ENCODE measurements around the gene CCDC93.

The CCDC93 gene

GRCh38 chr2:117985092-117985491 lies 28.8 kb downstream of the CCDC93 start:
- no peak for DNase-seq

- DNase-seq = no peak
Measured at GRCh38 chr2:117984208-117984607, 29.7 kb downstream of the CCDC93 start.

GRCh38 chr2:117983040-117983439 lies 30.8 kb downstream of the CCDC93 start:
- DNase-seq = peak; percentile 16

DNA sequence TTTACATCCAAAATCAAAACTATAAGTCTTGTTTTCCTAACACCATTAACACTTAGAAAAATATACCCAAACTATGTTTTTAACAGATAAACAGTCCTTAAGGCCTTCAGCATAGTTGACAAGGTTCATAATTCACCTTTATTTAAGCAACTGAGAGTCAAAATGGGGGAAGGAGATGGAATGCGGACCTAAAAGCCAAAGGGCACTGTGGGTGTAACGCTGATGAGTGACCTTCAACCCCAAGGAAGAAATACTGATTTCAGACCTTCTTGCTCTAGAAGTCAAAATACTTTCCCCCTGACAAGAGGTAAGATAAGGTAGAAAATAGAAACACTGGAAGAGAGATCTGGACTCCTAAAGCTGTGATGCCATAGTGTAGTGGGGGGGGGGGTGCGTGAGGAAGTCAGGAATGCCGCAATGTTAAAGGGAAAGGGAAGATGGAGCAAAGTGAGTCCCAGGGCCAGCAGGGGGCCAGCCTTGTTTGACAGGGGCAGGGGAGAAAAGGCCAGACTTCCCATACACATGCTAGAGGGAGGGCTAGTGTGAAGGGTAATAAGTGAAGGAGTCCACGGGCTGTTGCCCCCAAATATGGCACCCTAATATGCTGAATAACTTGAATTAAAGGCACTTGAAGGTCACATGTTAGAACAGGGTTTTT lies 31.4 kb downstream of the CCDC93 start:
- no peak for DNase-seq

GRCh38 chr2:117981810-117982209 lies 32.1 kb downstream of the CCDC93 start:
- DNase-seq = no peak

DNA sequence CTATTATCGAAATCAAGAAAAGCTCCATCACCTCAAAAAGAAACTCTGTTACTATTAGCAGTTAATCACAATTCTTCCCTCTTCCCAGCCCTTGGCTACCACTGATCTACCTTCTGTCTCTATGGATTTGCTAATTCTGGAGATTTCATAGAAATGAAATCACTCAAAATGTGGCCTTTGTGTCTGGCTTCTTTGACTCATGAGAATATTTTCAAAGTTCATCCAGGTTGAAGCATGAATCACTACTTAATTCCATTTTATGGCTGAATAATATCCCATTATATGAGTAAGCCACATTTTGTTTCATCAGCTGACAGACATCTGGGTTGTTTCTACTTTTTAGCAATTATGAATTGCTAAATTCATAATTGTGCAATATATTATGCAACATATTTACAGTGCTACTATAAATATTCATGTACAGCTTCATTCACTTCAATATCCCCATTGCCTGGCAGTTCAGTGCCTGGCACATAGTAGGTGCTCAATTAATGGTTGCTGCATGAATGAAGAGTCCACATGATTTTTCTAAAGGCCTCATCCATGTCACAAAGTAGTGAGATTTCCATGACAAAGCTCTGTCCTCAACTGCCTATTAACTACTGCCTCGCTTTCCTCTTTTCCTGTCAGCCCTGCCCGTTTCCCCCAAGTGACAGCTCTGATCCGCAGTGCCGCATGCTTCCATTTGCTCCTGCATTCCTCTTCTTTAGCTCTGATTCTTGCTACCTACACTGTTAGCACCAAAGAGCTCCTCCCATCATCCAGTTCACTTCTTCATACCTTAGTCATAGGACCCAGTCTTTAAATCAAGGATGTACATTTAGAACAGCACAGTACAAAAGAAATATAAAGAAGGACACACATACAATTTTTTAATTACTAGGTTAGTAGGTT lies 32.8 kb downstream of the CCDC93 start:
- peak; percentile 23 for DNase-seq

DNA sequence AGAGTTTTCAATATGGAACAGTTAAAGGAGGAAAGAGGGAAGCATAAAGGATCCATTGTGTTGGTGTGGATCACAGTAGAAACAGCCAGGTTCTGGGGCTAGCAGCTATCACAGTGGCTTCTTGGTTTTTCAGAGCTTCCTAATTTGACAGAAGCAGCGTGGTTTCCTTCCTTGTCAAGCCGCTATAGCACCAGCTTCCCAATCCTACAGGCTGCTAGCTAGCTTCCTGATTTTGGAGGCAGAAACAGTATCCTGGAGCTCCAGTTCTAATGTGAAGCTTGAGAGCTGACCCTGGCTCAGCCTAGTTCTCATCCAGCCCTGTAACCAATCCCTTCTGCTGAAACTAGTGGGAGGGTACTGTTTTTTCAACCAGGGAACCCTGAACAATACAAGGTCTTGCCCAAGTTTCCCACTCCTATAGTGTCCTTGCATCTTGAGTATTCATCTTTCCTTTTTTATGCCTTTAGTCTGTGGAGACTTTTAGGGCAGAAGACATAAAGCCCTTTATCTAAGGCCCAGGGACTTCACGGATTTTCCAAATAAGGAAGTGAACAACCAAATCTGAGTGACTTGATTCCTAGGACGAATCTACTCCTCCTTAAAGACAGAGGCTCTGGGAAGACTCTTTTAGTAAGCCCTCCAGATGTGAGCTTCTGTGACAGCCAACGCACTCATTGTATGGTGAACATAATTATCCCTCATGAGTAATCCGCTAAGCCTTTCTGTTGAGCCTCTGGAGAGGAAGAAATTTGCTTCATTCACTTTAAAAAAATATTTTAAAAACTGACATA lies 33.8 kb downstream of the CCDC93 start:
- DNase-seq = no peak

DNA sequence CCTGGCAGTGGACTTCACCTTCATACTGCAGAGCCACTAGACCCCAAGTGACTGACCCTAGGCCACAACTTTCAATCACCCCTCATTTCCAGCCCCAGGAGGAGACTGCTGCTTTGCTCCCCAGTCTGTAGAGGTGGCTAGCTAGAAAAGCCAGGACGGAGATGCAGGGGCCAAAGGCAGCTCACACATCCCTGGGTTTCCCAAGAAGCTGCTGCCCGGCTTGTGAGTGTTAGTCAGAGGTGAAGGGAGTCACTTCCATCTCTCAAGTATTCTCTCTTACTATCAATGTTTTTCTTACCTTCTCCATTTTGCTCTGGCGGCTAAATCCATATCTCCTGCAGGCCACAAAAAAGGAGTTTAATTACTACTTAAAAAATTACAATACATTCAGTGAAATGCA lies 36.2 kb downstream of the CCDC93 start:
- DNase-seq = no peak

DNA sequence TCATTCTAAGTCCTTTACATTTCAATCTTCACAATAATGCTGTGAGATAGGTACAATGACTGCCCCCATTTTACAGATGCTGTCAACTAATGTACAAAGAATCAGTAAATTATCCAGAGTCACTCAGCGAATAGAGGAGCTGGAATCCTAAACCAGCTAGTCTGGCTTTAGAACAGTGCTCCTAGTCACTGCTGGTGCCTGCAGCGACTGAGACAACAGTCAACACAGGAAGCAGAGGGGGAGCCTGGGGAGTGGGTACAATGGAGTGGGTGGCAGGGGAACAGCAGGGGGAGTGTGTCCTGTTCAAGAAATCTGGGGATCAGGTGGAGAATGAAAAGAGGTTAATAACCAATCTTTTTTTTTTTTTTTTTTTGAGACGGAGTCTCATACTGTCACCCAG lies 37.3 kb downstream of the CCDC93 start:
- no peak for DNase-seq

DNA sequence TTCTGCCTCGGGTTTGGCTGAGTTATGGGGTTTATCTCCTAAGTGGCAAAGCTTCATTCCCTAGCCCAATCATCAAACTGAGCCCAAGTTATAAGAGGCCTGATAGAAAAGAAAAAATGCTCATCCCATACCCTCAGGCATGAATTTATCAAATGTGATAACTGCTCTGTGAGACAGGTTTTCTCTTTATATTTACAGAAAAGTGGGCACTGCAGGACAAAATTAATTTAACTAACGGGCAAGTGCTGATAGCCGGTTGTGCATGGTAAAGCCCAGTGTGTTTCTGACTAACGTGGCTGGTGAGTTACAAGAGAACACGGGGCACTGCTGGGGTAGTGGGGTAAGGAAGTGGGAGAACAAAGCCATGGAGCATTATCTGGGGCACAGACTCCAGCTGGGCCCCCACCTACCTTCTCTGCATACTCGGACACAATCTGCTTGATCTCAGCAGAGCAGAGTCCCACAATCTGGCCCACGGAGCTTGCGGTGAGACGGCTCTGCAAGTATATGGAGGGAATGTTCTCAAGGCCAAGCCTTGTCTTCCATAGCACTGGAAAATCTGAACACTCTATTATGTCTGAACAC lies 40.3 kb downstream of the CCDC93 start:
- no peak for DNase-seq

DNA sequence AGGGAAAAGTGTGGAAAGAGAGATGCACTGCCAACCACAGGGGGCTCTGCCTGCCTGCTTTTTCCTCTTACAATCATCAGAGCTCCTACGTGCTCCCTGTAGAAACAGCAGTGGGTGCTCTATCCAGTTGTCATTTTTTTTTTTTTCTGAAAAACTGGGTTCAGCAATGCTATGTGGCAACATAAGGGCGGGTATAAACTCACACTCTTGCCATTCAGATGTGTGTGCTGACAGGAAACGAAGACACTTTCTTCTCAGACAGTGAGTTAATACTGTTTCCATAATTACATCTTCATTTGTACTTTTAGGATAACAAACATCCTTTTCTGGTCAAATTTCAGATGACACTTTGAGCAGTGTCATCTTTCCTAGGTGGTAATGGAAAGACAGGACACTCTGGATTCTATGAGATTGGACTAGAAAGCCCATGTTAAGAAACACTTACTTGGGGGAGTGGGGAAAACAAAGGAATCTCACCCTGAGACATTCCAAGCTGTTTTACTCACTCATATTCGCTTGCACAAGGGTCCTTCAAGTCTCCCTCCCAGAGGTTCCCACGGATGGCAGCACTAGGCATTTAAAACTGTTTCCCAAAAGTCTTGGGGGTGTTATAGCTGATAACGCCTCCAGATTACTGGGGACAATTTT lies 41.3 kb downstream of the CCDC93 start:
- DNase-seq = no peak

DNA sequence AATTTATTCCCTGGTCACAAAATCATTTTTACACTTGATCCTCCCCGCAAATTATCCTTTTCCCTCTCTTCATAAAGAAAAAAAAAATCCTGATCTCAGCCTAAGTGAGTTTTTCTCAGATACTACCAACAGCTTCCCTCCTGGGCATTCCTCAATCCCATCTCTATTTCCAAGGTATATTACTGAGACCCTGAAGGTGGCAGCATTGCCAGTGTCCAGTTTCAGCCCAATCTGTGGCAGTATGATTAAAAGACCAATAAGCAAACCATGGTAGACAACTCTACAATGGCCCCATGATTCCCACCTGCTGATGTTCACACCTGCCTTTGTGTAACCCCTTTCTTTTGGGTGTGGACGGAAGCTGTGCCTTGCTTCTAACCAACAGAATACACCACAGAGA lies 45.1 kb downstream of the CCDC93 start:
- no peak for DNase-seq

DNA sequence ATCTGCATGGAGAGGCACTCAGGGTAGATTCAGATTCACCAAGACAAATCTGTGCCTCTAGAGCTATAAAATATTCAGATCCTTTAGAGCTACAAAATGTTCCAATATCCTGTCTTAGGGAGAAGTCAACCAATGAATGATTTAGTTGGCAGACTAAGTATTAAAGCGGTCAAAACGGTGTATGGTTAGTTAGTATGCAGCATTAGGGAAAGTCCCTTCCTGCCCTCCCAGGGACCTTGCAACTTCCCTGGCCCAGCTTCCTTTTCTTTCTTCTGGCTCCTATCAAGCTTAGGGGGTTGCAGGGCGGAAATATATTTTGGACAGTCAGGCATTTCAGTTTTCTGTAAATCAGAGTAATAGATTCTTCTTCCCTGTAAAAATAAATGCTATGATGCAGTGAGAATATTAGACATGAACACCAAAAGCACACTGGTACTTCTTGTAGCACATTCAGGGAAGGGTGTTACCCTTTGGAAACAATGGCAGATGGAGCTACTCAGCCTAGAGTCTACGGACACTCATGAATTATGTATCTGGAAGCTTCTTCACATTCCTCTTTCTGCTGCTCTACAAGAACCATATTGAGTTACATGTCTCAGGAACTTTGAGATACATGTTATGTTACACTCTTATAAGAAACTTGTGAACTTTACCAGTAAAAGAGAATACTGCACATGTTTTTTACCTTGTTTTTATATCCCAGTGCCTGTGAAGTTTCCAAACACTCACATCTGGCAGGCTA lies 45.7 kb downstream of the CCDC93 start:
- no peak for DNase-seq

- no peak for DNase-seq
Measured at GRCh38 chr2:117963446-117963845, 50.4 kb downstream of the CCDC93 start.

DNA sequence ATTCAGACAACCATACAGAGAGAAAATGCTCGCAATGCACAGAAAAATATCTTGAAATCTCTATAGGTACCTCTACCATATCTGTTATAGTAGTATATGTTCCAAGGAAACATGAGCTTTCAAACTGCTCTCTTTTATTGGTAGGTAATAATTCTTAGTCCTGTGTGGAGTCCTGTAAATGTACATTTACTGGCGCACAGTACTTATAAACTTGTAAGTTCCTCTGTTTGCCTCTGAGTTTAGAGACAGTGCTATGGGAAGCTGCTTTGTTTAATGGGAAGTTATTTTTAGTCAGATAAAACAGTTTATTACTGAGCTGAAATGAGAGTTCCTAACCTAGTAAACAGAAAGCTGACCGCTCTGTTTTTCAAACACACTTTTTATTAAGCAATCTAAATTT lies 52.7 kb downstream of the CCDC93 start:
- no peak for DNase-seq

DNA sequence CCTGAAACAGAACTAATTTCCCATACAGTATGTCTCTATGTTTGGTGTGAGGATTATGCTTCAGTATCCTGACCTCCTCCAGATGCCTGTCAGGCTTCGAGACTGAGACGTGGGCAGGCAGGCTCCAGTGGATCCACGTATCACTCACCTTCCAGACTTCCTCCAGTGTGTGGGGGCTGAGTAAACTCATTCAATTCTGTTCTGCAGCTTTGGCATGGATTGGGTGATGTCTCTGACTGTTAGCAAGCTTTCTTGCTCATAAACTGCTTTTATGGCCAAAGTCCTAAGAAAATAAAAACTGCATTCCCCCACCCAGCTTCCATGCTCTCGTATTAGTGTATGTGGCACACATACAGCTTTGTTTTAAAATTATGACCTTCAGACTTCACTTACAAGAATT lies 53.6 kb downstream of the CCDC93 start:
- DNase-seq = no peak

DNA sequence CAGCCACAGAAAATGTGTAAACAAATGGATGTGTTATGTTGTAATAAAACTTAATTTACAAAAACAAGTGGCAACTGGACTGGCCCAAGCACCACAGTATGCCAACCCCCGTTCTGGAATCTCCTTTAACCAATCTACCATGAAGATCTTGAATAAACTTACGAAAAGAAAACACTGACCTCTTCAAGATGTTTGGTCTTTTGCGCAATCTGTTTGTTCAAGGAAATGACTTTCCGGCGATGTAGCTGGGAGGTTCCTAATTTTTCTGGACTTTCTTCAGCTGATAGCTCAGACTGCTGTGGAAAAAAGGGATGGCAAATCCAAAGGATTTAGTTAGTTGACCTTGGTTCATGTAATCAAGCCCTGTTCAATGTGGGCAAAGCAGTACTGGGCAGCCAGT lies 55.7 kb downstream of the CCDC93 start:
- DNase-seq = no peak

DNA sequence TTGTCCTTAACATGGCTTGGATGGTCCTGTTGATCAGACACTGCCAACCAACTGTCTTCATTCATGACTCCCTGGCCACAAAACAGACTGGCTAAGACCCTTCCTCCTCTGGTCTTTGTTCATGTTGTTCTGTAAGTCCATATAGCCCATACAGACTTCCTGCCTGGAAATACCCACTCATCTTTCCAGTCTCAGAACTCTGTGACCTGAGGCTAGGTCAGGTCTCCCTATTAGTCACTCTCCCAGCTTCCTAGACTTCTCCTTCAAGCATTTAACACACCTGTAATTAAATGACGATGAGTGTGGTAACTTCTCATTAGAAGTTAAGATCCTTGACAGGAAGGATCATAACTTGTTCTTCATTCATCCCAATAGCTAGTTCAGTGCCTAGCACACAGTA lies 56.3 kb downstream of the CCDC93 start:
- no peak for DNase-seq

GRCh38 chr2:117956036-117956796 lies 57.7 kb downstream of the CCDC93 start:
- peak; percentile 9 for DNase-seq

GRCh38 chr2:117953231-117953630 lies 60.6 kb downstream of the CCDC93 start:
- DNase-seq = peak; percentile 12

GRCh38 chr2:117952701-117953100 lies 61.2 kb downstream of the CCDC93 start:
- DNase-seq = no peak

Data from hematopoietic multipotent progenitor cell treated with erythropoietin and hydrocortisone succinate and interleukin-3 and kit ligand, for 4 days (in vitro differentiated cells).